ENCODE data around the gene WBP1L.

Gene WBP1L

GRCh38 chr10:102791754-102792395 lies 48.1 kb downstream of the WBP1L start:
- no peak for DNase-seq (ENCODE audit: low spot score)
- no peak for TF ChIP-seq CTCF (conservative IDR thresholded peaks at IDR 0.05; ENCODE audit: low read depth)
- no peak overlapping the region for H3K27ac ChIP-seq
- ChIA-PET POLR2A (ENCODE audit: low non-redundant PET) (no interaction called here), CTCF (interaction anchor here (0.6 kb wide), 1 partner anchor 28 kb away, joined by 5 read pairs; no protein-coding TSS in a partner anchor)

DNA sequence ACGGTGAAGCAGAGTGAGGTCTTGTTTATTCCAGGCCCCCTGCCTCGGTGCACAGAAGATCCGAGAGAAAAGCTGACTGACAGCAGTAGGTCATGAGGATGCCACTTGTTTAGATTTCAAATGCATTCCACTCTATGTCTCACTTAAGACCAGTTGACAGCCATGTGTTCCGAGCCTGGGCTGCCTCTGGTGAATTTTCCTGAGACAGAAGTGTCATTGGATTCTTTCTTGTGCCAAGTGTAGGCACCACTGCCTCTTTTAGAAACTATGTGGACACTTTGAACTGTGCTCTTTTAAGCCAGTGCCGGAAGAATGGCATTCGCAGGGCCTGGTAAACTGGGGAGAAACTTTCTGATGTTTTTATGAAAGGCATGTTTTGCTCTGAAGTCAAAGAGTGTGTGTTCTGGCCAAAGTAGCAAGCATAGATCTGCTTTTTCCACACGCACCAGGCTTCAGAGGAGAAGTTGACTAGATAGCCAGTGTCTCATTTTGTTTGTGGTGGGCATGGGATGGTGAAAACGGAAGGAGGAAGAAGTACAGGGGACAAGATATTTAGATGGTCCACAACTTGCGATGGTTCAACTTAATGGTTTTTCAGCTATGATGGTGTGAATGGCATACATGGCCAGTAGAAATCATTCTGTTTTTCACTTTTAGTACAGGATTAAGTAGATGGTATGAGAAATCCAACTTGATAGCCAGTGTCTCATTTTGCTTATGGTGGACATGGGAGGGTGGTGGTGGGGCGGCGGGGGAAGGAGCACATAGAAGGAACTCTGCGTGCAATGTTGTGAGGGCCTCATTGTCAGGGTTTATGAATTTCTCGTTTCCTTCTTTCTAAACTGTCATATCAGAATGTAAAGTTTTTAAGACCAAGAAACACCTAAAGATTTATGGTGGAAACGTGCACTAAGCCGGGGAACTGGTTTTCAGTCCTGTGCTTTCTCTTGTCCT lies 52.0 kb downstream of the WBP1L start:
- CTCF ChIA-PET = interaction anchor here (1.0 kb wide), 1 partner anchor 9 kb away, joined by 3 read pairs; no protein-coding TSS in a partner anchor
- TF ChIP-seq CTCF (conservative IDR thresholded peaks at IDR 0.05; ENCODE audit: low read depth) = no peak
- no peak for DNase-seq (ENCODE audit: low spot score)
- peak overlapping the region; percentile 57 for H3K27ac ChIP-seq
- POLR2A ChIA-PET (ENCODE audit: low non-redundant PET) = no interaction called here

DNA sequence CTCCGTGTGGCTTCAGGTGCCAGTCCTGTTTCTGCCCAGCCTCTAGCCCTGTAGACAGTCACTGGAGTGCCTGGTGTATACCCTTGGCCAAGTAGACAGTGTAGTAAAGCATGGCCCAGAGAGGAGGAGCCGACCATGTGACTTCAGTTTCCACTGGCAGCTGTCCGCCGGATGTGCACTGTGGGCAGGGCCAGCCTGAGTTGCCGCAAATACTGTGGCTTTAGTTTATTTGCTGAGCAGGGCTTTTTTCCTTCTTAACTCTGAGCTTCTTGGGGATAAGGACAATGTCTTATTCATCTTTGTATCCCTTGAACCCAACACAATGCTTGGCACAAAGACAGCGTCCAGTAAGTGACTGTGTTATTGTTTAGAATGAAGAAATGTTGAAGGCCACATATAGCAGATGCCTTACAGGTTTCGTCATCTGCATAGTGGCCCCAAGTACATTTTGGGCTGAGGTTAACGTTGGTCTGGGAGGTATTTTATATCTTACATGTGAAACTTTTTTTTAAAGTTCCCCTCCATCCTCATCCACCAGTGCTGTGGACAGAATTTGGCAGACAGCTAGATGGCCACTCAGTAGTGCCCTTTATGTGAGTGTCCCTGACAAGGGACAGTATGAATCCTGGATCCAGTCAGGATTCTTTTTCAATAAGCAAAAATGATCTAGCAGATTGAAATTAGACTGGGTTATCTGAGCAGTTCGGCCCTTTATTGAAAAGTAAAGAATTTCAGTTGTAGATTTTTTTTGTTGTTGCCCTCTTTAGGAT lies 52.8 kb downstream of the WBP1L start:
- no peak for TF ChIP-seq CTCF (conservative IDR thresholded peaks at IDR 0.05; ENCODE audit: low read depth)
- no peak for DNase-seq (ENCODE audit: low spot score)
- CTCF ChIA-PET = interaction anchor here (1.0 kb wide), 1 partner anchor 9 kb away, joined by 3 read pairs; no protein-coding TSS in a partner anchor
- H3K27ac ChIP-seq = peak overlapping the region; percentile 57
- POLR2A ChIA-PET (ENCODE audit: low non-redundant PET) = no interaction called here

GRCh38 chr10:102799691-102800471 lies 56.1 kb downstream of the WBP1L start:
- ChIA-PET CTCF (no interaction called here), POLR2A (ENCODE audit: low non-redundant PET) (no interaction called here)
- peak overlapping the region; percentile 57 for H3K27ac ChIP-seq

DNA sequence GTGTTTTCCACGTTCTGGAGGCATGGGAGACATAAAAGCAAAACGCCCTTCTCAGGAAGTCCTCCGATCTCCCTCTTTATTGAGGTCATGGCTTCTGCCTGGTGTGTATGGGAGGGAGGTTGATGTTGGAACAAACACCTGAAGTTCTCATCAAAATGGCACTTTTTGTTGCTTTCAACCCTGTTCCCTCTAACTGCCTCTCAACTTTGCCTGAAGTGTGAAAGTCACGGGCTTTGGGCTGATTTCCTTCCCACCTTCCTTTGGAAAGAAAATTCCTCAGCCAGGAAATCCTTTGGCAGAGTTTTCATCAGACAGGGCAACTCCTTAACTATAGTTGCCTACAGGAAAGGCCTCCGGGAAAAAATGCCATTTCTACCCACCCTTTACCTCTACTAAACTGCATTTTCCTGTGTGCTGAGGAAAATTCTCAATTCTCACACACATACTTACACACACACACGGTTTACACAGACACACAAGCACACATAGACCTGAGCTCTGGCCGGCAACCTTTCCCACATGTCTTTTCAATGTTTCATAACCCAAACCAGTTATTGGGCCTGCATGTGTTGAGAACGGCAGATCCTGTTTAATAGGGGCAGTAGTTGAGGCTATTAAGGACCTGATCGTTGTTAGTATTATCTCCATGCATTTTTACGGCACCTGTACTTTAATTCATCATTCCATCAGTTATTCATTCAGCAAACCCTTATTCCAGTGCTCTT lies 57.0 kb downstream of the WBP1L start:
- DNase-seq (ENCODE audit: low spot score) = no peak
- ChIA-PET CTCF (interaction anchor here (0.6 kb wide), 2 partner anchors 60 to 156 kb away, joined by 3 read pairs; no protein-coding TSS in a partner anchor), POLR2A (ENCODE audit: low non-redundant PET) (no interaction called here)
- no peak for TF ChIP-seq CTCF (conservative IDR thresholded peaks at IDR 0.05; ENCODE audit: low read depth)
- H3K27ac ChIP-seq = peak overlapping the region; percentile 57

More at GRCh38 chr10:102799691-102800471, 56.1 kb downstream of the WBP1L start:
- no peak for TF ChIP-seq CTCF (conservative IDR thresholded peaks at IDR 0.05; ENCODE audit: low read depth)
- no peak for DNase-seq (ENCODE audit: low spot score)

All from RWPE1 (cell line).